Adipose tissue (tissue), 3 donors: ENCODE results near the gene NKPD1. TPM values are rescaled to one million over a fixed set of nuclear protein-coding genes. Genes with fewer than 3 reads are reported as not detected.
"Not testable (repeated sequence)": the region's sequence is repeated elsewhere in the genome, so short reads cannot be mapped to it uniquely, and the experiment has no call there.

Experiments used
- H3K27ac ChIP-seq: one replicate; pipeline ENCODE4 v1.5.1; 2013; ENCODE audit warnings: low read depth, low read length
- WGBS, 3 donors: extraction: QIAGEN DNeasy Blood & Tissue Kit; methylation state at CpG; one replicate each; pipeline ENCODE4 v1.1.7; 2013; 5-methylcytosine and 5-hydroxymethylcytosine counted together
- polyA plus RNA-seq, 3 donors: library from polyadenylated mRNA; stranded (reverse); fragments of 200-250 nt; gene quantifications; one replicate each; pipeline ENCODE4 v1.2.3, GENCODE V29; 2013
- donor health status: healthy with polysubstance abuse.
- donor health status: Bipolar disorder and iron deficiency.
- donor health status: healthy.

The NKPD1 gene
- polyA plus RNA-seq, 3 donors, result 0.04 to 0.11 (median 0.05) TPM

DNA sequence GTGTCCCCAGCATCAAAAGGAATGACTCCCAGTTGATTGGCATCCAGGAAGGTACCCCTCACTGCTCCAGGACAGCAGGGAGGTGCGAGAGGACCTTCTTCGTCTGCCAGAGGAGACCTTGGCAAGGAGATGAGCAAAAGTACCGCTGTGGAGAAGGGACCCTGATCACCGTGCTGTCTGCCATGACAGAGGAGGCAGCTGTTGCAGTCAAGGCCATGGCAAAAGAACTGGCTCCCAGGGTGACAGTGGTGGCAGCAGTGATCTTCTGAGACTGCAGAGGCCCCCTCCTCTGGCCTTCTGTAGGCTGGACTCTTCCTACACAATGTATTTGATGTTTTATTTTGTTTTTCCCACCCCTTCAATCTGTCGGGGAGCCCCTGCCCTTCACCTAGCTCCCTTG, 32.0 kb downstream of the NKPD1 start:
- H3K27ac ChIP-seq, result no peak overlapping the region
- 77 to 94% (median 90%) methylated on average over 5 of the region's 5 CpGs for WGBS, 3 donors

DNA sequence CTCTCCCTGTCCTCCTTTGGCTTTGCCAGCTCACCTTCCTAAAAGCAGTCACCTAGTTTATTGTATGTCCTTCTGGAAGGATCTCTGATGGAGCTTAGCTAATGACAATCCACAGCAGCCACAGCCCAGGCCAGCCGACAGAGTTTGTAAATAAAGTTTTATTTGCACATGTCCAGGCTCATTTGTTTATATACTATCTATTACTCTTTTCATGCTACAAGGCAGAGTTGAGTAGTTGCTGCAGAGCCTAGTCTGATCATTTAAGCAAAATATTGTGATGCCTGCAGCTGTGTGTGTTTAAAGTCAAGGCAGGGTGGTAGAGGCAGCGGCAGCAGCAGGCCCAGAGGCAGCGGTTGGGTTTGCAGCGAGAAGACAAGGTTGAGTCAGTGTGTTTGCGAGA, 32.6 kb downstream of the NKPD1 start:
- no peak overlapping the region for H3K27ac ChIP-seq
- WGBS, 3 donors, result 88 to 98% (median 94%) methylated on average over 5 of the region's 5 CpGs

DNA sequence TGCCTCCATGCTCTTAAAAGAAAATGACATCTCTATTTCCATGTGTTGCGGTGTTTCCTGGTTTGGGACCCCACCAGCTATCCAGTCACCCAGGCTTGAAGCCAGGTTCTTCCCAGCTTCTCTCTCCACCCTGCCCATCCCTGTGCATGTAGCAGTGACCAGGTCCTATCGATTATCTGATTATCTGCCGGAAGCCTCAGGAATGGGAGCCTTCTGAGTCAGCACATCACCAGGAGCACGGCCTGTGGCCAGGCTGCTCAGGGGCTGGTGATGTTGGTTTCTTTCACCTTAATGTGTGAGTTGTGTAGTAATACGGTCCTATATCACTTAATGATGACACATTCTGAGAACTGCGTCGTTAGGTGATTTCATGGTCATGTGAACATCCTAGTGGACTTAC, 34.1 kb downstream of the NKPD1 start:
- WGBS, 3 donors, result 83 to 93% (median 91%) methylated on average over 7 of the region's 7 CpGs
- no peak overlapping the region for H3K27ac ChIP-seq

DNA sequence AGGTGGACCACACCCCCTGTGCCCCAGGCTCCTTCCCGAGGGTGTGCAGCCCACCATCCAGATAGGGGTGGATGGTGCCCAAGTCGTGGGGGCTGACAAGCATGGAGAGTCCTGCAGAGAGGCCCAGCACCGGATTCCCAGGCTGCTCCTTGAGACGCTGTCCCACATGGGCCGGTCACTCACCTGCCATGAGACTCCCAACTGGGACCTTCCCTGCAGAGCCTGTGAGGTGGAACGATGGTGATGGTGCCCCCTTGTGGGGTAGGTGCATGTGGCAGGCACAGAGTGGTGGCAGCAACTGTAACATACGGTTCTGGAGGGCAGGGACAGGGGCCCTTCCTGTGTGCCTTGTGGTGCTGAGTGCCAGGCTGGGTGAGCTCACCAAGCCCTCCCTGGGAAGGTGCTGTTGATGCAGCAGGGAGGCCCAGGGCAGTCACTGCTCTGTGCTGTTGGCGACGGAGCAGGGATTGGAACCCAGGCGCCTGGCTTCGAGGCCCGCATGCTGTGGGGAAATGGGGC, 34.7 kb downstream of the NKPD1 start:
- no peak overlapping the region for H3K27ac ChIP-seq

DNA sequence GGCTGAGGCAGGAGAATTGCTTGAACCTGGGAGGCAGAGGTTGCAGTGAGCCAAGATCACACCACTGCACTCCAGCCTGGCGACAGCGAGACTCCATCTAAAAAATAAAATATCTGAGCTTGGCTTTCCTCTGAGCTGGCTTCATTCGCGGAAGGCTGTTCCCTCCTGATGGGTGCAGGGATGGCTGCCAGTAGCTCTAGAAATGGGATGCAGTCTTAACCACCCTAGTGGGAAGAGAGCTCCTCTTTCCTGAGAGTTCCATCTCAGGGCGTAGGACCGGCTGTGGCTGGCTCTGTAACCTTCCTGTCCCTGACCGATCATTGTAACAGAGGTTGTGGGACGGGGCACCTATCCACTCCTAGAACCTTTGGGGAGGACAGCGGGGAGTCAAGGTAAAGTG, 35.4 kb downstream of the NKPD1 start:
- 88 to 94% (median 93%) methylated on average over 9 of the region's 9 CpGs for WGBS, 3 donors
- no peak overlapping the region for H3K27ac ChIP-seq

More for the DNA sequence above, 34.7 kb downstream of the NKPD1 start:
- 52 to 65% (median 59%) methylated on average over 12 of the region's 12 CpGs for WGBS, 3 donors

DNA sequence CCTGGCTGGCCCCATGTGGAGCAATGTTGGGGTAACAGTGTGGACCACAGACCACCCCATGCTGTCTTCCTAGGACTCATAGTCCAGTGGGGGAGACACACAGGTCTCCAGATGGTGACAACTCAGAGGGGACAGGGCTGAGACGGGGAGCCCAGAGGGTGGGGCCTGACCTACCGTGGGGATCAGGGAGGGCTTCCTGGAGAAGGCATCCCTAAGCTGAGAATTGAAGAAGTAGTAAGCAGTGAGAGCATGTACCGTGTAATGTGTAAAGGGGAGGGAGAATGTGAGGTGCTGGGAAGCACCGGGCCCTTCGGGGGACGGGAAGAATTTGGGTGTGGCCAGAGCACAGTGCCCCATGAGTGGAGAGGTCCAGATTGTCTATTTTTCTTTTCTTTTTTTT, 36.8 kb downstream of the NKPD1 start:
- H3K27ac ChIP-seq, result no peak overlapping the region
- WGBS, 3 donors, result 76 to 85% (median 79%) methylated on average over 6 of the region's 6 CpGs

DNA sequence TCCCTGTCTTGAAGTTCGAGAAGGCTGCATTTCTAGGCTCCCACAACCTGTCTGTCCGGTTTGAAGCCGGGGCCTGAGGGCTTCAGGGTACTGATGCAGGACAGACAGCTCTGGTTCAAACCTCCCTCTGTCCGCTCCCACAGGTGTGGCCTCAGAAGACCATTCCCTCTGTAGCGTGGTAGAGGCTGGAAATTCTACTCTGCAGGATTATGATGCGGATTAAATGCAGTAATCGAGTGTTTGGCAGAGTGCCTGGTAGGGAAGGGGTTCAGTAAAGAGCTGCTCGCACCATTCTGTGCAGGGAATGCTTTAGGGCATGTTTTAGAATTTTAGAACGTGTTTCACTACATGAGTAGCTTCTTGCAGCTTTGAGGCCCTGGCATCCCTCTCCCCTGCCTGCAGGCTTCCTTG, 37.3 kb downstream of the NKPD1 start:
- WGBS, 3 donors, result 64 to 75% (median 66%) methylated on average over 9 of the region's 9 CpGs
- H3K27ac ChIP-seq, result no peak overlapping the region

DNA sequence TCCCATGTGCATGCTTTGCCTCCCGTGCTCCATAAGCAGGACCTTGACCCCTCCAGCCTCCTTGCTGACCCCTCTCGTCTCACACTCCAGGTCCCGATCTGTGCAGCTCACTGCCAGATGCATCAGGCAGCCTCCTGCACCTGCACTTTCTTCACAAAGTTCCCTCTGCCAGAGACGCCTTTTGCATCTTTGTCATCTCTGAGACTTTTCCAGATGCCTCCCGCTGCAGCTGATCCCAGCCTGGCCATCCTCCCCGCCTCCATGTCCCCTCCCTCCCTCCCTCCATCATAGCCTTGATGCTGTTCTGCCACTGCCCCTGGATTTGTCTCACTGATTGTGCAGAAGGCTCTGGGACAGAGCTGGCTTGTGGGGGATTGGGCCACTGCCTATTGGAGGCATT, 38.0 kb downstream of the NKPD1 start:
- H3K27ac ChIP-seq, result no peak overlapping the region
- 75 to 89% (median 85%) methylated on average over 6 of the region's 6 CpGs for WGBS, 3 donors

DNA sequence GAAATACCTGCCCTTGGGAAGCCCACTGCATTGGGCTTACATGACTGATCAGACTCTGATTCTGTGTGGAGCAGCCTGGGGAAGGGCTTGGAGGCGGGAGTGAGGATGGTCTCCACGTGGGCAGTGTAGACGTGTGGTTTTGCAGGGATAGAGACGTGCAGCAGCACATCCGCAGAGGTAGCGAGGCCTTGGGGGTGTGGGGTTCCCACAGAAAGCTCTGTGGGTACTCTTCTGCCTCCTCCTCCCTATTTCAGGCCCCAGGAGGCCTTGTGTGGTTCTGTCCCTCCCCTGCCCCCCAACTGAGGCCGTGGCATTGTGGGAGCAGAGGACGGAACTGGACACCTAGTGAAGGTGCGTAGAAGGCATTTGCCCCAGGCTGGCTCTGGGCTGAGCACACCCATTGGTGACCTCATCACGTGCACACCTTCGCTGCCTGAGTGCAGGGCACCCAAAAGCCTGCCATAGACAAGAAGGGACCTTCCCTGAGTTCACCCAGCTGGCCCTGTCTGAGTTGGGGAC, 38.9 kb downstream of the NKPD1 start:
- WGBS, 3 donors, result 79 to 84% (median 83%) methylated on average over 11 of the region's 11 CpGs
- H3K27ac ChIP-seq, result no peak overlapping the region

DNA sequence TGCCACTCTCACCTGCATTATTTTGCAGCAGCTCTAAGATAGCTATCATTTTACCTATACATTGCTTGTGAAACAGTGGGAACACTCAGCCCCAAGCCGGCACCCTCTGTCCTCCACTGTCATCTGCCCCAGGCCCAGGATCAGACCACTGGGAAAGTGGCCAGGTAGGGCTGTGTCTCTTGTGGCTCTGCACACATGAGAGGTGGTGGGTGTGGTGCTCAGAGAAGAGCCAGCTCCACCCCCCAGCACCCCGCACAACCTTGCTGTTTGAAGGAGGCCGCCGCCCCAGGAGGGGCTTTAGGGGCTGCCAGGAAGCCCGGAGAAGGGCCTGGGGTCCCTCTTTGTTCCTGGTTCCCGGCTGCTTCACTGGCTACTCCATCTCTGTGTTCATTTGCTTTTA, 41.2 kb downstream of the NKPD1 start:
- no peak overlapping the region for H3K27ac ChIP-seq
- 85 to 90% (median 87%) methylated on average over 6 of the region's 6 CpGs for WGBS, 3 donors

DNA sequence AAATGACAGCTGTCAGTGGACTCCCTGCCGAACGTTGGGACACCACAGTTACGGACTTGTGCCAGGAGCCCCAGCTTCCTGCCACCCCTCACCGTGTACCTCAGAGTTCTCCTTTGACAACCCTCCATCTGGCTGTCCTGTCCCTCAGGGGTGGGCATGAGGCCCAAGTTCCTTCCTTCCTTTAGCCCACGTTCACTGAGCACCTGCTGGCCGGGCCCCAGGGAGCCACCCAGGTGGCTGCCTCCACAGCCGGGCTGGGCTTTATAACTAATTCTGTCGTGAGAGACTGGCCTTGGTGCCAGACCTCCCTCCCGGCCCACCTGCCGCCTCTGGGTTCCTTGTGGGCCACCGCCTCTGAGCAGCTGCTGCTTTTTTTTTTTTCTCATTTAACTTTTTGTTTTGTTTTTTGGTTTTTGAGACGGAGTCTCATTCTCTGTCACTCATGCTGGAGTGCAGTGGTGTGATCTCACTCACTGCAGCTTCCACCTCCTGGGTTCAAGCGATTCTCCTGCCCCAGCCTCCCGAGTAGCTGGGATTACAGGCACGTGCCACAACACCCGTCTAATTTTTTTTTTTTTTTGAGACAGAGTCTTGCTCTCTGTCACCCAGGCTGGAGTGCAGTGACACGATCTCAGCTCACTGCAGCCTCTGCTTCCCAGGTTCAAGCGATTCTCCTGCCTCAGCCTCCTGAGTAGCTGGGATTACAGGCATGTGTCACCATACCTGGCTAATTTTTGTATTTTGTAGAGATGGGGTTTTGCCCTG, 42.0 kb downstream of the NKPD1 start:
- not testable (repeated sequence) for H3K27ac ChIP-seq
- 41 to 61% (median 42%) methylated on average over 18 of the region's 18 CpGs for WGBS, 3 donors

DNA sequence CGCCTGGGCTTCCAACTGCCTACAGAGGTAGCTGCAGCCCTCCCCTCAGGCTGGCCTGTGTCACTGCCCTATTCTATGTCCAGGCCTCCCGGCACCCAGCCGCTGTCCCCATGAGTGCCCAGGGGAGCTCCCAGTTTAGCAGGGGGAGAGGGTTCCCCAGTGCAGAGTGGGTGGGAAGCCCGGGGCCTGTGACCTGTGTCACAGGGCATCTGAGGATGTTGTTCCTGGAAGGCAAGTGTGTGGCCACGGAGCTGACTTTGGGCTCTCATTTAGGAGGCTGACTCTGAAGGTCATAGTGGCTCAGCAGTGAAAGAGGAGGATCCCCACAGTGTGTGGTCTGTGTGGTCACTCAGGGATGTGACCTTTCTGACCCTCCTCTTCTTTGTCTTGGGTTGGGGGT, 42.7 kb downstream of the NKPD1 start:
- H3K27ac ChIP-seq, result no peak overlapping the region
- 64 to 69% (median 68%) methylated on average over 5 of the region's 5 CpGs for WGBS, 3 donors

DNA sequence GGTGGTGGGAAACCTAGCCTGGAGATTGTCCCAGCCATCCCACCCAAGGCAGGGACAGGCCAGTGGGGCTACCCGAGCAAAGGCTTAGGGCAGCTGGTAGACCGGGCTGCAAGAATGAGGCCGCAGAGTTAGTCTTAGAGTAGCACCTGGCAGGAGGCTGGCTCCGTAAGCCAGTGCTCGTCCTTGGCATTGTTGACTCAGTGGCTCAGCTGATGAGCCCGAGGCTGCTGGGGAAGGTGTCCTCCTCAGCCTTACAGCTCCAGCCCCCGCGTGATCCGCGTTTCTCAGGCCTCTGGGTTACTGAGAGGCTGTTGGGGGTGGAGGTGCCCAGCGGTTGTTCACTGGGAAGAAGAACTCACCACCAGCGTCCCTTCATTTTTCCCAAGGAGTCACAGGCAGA, 43.1 kb downstream of the NKPD1 start:
- H3K27ac ChIP-seq, result no peak overlapping the region
- WGBS, 3 donors, result 37 to 72% (median 66%) methylated on average over 12 of the region's 12 CpGs

DNA sequence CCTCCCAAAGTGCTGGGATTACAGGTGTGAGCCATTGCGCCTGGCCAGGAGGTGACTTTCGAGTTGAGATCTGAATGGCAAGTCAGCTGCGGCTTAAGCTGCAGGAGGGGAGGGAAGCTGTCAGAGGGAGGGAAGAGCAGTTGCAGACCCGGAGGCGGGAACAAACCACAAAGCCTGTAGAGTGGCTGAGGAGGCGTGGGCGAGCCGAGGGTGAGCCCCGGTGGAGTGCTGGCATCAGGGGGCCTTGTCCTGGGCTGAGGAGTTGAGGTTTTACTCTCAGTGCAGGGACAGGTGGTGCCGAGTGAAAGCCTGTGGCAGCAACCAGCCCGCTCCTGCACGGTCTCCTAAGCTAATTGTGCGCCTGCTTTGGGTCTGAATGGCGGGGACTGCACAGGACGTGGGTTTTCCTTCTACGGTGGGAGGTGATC, 43.6 kb downstream of the NKPD1 start:
- WGBS, 3 donors, result 37 to 64% (median 45%) methylated on average over 16 of the region's 16 CpGs
- H3K27ac ChIP-seq, result no peak overlapping the region

DNA sequence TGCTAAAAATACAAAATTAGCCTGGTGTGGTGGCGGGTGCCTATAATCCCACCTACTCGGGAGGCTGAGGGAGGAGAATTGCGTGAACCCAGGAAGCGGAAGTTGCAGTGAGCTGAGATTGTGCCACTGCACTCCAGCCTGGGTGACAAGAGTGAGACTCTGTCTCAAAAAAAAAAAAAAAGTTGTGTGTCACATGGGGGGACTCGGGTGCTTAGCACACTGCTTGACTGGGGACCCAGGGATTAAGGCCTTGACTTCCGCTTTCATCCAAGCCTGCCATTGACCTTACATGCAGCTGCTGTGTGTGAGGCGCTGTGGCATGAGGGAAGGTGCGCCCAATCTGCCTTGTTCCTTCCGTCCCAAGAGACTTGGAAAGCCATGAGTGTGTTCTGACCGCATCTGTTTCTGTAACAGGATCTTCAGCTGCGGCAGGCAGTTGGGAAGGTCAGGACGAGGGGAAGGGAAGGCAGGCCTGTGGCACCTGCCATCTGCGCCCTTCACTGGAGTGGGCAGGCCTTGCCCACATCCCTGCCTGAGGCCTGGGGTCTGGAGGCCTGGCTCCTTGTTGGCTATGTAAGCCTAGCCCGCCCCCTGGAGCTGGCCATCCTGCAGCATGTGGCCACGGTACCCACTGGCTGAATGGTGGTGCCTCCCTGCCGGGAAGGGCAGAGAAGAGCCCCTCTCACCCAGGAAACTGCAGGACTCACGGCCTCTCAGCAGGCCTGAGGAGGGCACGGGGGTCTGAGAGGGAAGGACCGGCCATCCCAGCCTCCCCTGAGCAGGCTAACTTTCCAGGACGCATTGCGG, 44.8 kb downstream of the NKPD1 start:
- H3K27ac ChIP-seq, result no peak overlapping the region
- WGBS, 3 donors, result 82 to 92% (median 83%) methylated on average over 21 of the region's 21 CpGs

DNA sequence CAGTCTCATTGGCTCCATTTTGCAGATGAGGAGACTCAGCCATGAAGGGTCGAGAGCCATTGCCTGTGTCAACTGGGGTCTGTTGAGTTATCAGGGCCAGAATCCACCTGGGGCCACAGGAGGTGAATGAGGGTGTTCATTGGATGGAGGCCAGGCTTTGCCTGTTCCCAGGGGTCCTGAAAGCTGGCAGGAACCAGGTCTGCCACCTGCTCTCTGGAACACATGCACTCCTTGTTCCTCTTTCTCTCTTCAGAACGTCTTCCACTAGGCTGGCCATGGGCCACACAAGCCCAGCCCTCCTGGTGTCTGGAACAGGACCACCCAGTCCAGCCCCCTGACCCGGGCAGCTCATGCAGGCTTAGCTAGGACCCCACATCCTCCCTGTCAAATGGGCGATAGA, 46.7 kb downstream of the NKPD1 start:
- no peak overlapping the region for H3K27ac ChIP-seq
- 75 to 80% (median 79%) methylated on average over 4 of the region's 4 CpGs for WGBS, 3 donors

DNA sequence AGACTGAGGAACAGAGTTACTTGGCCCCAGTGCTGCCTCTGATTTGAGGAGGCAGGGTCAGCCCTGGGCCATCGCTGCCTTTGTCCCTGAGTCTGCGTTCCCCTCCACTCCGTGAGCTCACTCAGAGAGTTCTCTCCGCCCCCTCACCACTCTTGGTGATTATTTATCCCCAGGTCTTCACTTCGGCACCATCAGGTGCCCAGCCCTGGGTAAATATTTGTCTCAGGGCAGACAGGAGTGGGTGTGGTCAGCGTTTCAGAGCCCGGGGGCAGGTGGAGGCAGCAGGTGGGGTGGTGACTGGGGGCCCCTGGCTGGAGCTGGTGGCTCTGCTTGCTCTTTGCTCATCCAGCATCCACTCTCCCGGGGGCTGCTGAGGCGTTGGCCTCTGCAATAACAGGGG, 47.2 kb downstream of the NKPD1 start:
- 30 to 84% (median 82%) methylated on average over 9 of the region's 9 CpGs for WGBS, 3 donors
- H3K27ac ChIP-seq, result no peak overlapping the region

DNA sequence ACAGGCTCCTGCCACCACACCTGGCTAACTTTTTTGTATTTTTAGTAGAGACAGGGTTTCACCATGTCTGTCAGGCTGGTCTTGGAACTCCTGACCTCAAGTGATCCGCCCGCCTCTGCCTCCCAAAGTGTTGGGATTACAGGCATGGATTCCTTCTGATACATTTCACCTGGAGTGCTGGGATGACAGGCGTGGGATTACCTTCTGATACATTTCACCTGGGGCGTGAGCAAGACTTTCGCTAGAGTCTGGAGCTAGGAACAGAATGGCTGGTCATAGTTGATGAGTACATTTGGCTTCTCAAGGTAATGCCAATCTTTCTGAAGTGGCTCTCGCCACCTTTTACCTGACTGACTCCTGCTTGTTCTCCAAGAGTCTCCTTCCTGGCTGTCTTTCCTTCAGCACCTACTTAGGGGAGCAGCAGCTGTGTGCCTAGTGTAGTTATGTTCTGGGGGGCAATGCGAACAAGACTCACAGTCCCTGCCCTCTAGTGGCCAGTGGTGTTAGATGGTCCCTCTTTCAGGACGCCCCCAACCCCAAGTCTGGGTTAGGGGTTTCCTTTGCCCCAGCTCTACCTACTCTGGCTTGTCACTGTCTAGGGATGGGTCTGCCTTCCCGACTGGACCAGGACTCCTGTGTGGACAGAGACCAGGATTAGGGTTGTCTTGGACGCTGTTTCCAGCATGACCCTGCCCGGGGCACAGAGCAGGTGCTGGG, 48.5 kb downstream of the NKPD1 start:
- H3K27ac ChIP-seq, result no peak overlapping the region
- WGBS, 3 donors, result 88 to 94% (median 93%) methylated on average over 11 of the region's 11 CpGs
